ENCODE results near the gene EEA1.
"Not testable (repeated sequence)": the region's sequence is repeated elsewhere in the genome, so short reads cannot be mapped to it uniquely, and the experiment has no call there.

The EEA1 gene

DNA sequence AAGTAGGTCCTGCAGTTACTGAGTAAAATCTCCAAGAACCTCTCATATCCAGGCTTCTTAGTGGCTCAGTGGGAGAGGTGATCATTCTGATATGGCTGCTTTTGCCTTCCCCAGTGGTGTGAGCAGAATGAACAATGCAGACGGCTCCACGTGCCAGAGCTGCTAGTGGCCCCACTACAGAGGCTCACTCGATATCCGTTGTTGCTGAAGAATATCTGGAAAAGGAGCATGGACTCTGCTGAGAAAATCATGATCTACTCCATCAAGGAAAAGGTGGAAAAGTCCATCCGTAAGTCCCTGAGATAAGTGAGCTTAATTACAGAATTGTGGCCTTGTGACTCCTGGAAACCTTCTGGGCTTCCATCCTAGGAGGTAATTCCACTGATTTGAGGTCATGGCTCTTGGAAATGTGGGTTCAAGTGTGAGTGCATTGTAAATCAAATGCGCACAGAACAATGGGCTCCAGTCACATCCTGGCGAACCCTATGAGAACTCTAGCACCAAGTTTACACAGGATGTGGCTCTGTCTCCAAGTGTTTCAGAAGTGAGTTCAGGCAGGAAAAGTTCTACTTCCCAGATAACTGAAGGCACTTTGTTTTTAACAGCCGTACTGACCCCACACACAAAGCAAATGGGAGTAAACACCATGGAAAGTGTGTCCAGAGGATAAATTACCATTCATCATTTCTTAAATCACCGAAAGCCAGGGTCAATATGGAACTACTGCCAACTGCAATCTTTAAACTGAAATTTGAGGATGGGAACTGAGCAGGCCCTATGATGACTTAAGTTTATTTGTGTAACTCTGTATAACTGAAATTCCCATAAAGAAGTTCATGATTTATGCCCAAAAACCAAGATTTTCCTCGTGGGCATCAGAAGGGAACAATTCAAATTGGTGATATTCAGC lies 174.9 kb downstream of the EEA1 start:
- no peak for DNase-seq (ENCODE audit: low read depth in 2 of 3, low spot score in 2 of 3)

DNA sequence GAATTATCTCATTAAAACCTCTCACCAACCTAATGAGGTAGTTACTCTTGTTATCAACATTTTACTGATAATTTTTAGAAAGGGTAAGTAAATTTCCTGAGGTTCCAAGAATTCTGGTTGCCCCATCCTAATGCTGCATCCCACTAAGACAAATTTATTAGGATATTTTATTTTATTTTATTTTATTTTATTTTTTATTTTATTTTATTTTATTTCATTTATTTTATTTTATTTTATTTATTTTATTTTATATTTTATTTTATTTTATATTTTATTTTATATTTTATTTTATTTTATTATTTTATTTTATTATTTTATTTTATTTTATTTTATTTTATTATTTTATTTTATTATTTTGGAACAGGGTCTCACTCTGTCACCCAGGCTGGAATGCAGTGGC lies 179.4 kb downstream of the EEA1 start:
- not testable (repeated sequence) for DNase-seq (ENCODE audit: low read depth in 2 of 3, low spot score in 2 of 3)

DNA sequence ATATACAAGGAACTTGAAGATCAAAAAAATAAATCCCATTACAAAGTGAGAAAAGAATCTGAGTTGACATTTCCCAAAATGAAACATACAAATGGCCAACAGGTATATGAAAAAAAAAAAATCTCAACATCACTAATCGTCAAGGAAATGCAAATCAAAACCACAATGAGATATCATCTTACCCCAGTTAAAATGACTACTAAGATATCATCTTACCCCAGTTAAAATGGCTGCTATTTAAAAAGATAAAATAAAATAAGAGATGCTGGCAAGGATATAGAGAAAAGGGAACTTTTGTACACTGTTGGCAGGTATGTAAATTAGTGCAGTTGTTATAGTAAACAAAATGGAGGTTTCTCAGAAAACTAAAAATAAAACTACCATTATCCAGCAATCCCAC lies 181.9 kb downstream of the EEA1 start:
- DNase-seq (ENCODE audit: low read depth in 2 of 3, low spot score in 2 of 3) = no peak

DNA sequence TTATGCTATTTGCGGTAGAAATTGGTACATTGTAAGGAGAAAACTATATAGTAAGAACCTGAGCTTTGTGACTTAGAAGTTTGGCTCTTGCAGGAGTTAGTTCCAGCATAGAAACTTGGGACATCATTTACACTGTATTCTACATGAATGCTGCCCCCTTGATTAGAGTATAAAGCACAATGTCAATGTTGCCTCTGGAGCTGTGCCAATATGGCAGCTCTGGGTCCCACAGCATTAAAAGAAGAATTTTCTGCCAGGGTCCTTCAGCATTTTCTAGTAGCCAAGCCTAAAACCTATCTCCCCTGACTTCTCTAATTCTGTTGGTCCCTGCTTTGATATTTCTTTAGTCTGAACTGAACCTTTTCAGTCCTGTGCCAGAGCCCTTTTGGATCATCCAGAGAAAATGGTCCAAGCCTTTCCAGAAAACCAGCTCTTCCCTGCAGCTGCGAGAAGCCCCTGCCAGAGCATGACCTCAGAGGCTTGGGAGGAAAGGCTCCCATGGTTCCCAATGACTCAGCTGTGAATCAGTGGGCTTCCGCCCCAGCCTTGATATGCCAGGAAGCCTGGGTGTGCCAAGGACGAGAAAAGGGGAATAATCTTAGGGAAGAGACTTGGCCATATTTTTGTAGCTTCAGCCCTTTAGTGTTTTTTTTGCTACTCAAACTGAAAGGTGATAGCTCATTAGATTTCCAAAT lies 183.1 kb downstream of the EEA1 start:
- no peak for DNase-seq (ENCODE audit: low read depth in 2 of 3, low spot score in 2 of 3)

DNA sequence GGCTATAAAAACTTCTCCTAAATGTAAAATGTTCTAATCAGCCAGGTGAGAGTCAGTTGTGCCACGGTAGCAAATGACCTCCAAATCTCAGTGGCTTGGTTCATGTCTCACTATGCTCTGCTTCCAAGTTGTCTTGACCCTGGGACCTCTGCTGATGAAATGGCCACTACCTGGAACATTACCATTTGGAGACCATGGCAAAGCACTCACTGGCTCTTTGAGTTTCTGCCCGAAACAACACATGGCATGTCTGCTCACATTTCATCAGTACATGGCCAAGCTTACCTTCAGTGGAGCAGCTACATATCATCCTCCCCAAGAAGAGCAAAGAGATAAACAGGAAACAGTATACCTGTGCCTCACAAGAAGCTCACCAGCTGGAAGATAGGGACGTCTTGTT lies 186.1 kb downstream of the EEA1 start:
- no peak for DNase-seq (ENCODE audit: low read depth in 2 of 3, low spot score in 2 of 3)

DNA sequence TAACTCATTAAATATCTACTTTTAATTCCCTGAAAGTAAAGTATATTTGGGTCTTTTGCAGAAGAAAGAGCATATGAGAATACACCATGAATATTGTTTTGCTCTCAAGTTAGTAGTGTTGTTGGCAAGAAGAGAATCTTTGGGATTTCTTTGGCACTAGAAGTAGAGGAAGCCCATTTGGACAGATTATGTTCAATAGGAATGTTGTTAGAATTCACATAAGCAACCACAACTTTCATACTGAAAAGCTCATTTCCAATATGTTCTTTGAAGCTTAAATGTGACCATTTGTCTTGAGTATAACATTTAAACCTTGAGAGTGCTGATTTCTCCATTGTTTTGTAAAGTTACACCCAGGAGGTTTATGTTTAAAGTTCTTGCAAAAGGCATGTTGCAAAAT lies 188.7 kb downstream of the EEA1 start:
- DNase-seq (ENCODE audit: low read depth in 2 of 3, low spot score in 2 of 3) = no peak

DNA sequence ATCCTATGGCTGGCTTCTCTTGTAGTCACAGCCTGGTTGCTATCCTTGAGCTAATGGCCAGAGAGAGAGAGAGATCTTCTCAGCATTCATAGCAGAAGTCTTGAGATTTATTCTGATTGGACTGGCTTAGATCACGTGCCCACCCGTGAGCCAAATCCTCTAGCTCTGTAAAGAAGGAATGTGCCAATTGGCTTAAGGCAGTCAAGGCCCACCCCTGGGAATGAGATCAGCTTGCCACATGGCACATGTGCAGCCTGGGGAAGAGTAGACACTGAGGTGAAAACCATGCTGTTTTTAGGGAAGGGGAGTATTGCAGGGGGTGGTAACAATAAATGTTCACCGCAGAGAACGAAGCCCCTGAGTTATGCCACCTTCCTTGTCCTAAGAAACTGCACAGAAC lies 190.0 kb downstream of the EEA1 start:
- no peak for DNase-seq (ENCODE audit: low read depth in 2 of 3, low spot score in 2 of 3)

DNA sequence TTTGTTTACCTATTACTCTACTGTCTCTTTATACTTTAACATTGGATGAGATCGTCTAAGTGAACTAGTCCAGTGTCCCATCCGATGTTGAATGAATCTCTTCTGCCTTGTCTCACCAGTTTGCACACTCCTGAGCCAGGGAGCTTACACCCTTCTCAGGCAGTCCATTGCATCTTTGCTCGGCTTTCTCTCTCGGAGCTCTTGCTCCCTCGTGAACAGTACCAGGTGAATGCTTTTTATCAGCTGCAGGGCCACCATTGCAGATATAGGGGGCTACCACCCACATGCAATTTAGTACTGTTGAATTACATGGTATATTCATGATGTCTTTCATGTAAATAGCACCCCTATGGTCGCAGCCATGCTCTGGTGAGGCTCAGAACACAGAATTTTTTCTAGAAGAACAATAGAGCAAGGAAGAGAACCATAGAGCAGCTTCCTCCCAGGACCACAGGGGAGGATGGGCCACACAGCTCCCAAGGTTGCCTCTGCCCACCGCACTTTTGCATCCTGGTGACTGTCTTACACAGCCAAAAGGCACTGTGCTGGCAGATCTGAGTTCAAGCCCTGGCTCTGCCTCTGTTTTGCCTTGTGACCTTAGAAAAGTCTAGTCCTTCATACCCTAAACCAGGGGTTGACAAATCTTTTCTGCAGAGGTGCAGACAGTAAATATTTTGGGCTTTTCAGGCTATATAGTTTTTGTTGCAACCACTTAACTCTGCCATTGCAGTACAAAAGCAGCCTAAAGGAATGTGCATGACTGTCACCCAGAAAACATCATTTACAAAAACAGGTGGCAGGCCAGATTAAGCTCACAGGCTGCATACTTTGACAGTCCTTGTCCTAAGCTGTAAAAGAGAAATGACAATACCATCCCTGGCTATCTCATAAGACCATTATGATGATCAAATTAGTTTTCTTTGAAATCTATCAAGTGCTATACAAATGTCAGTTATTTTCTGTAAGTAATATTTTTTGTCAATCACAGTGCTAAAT lies 190.9 kb downstream of the EEA1 start:
- no peak for DNase-seq (ENCODE audit: low read depth in 2 of 3, low spot score in 2 of 3)

DNA sequence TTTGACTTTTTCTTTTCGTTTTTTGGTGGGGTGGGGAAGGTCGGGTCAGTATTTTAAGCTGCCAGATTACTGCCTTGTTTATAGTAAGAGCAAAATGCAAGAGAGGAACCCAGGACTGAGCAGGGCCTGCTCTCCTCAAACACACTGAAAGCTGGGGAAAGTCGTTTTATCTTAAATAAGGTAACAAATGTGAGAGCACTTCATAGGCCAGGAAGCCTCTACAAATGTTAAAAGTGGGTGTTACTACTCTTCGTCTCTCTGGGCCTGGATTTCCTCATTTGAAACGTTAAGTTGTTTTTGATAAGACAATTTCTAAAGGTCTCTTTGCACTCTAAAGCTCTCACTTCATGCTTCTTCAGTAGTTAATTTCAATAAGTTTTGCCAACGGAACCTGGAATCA lies 192.5 kb downstream of the EEA1 start:
- DNase-seq (ENCODE audit: low read depth in 2 of 3, low spot score in 2 of 3) = no peak

DNA sequence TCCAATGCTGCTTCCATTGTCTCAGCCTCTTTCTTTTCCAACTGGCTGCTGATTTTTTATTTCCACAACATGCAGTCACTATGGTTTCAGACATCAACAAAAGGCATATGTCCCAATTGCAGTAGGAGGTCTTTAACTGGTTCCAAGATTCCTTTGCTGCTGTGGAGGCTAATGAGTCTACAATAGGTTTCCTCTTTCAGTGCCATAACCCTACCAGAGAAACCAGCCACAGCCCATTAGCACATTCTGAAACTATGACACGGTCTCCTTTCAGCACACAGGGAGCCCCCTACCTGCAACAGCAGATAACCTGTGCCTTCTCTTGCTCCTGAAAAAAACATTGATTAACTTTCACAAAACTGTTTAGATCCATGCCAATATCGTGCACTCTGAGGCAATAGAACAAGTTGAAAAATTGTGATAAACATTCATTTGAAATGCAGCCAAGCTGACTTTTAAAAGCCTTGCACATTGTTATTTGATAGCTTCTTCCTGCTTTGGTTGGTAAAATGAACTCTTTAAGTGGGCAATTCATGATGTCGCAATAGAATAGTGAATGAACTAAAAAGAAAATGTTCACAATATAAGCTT lies 193.9 kb downstream of the EEA1 start:
- DNase-seq (ENCODE audit: low read depth in 2 of 3, low spot score in 2 of 3) = no peak

DNA sequence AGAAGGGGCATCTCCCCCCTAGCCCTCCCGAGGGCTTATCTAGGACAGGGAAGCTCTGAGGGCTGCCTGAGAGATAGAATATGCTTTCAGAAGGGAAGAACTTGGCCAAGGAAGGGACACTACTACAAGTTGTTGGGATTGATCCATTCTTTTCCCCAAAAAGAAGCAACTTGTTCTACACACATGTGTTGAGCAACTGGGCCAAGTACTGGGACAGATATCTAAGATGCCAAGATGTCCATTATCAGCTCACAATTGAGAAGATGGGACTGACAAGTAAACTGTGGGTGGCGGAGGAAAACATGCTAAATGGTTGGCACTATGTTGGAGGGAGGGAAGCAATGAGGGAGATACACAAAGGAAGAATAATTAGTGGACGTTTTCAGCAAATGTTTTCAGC lies 195.4 kb downstream of the EEA1 start:
- DNase-seq (ENCODE audit: low read depth in 2 of 3, low spot score in 2 of 3) = no peak

DNA sequence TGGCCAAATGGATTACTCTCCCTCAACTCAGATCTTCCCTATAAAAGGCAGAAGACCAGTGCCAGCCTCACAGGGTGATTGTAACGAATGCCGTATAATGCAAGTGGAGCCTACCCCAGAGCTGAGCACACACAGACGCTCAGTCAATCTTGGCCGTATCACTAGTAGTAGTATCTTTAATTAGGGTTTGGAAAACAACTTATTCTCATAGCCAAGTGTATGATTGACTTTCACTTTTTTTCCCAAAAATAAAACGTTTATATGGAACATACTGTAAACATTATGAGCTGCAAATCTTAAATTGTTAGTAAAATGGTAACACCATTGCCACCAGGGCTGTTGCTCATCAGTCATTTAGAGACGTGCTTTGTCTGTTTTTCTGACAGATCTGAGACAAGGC lies 195.9 kb downstream of the EEA1 start:
- DNase-seq (ENCODE audit: low read depth in 2 of 3, low spot score in 2 of 3) = no peak

DNA sequence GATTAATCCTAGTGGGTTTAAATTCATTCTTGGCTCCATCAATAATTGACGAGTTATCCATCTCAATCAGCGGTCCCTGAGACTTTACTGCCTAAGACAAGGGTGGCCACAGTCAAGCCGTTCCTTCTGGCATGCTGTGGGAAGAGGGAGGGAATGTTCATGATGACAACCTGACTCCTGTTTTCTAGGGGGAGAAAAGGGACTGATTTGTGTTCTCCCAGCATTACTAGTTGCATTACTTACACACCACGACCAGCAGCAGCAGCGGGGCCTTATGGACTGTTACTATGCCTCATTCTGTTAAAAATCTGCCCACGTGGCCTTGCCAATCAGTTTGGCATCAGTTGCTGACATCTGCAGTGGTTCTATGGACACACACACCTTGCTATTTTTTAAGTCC lies 196.4 kb downstream of the EEA1 start:
- DNase-seq (ENCODE audit: low read depth in 2 of 3, low spot score in 2 of 3) = no peak

DNA sequence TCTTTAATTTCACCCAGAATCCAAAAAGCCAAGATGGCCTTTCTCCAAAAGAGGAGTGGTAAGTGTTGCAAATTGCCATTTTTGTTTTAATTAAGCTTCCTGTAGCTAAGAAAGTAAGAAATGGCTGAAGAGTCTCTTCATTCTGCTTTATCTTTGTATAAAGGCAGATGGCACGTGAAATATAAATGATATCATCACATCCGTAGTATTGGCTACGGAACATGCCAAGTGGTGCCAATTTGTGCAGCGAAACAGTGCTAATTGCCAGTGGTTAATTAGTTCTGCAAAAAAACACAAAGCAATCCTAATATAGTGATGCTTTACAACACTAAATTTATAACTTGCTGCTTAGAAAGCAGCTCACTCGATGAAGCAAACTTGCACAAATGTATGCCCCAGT lies 196.9 kb downstream of the EEA1 start:
- DNase-seq (ENCODE audit: low read depth in 2 of 3, low spot score in 2 of 3) = no peak

DNA sequence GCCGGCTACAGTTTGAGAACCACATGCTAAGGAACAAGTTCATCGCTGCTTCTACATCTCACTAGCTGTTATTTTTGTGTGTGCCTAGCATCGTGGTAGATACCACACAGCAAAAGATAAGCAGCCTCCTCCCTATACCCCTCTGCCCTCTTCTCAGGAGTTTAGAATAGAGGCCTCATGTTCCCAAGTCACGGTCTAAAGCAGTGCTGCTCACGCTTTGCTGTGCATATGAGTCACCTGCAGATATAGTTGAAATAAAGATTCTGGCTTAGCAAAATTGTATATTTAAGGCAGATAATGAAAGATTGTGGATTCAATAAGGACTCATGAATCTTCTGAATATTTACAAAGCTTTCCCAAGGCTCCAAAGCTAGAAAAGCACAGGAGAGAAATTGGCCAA lies 198.3 kb downstream of the EEA1 start:
- DNase-seq (ENCODE audit: low read depth in 2 of 3, low spot score in 2 of 3) = no peak

DNA sequence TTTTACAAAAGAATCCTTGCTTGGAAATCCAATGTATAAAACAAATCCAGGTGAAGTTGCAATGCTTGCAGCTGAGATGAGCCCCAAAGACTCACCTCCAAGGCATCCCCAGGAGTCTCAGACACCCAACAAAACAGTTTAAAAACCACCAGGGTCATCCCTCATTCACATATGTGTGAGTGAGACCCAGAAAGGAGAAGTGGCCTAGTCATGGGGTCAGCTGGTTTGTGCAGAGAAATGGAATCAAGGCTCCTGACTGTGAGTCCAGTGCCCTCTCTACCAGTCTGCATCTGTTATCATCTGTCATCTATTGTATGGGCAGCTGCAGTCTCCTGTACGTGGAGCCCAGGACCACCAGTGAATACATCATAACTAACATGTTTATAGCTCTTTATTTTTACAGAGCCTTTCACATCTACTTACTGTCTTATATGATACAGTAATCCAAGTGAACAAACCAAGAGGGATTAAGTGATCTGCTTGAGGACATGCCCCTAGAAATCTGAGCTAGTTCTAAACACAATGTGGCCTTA lies 199.3 kb downstream of the EEA1 start:
- no peak for DNase-seq (ENCODE audit: low read depth in 2 of 3, low spot score in 2 of 3)

DNA sequence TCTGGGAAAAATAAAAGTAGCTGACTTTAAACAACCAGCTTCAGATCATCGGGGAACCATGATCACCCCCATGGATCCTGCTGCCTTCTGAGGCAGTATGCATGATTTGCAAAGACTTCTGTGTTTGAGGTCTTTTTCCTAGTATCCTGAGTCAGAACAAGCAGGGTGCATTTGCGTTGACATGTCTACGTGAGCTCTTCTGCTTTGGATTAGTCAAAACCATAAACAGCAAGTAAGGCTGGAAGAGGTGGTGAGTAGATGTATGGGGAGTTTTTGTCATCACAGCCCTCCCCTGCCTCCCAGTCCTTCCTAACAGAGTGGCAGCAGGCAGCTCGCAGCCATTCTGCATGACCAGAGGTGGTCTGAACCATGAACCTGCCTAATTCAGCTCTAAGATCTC lies 202.2 kb downstream of the EEA1 start:
- no peak for DNase-seq (ENCODE audit: low read depth in 2 of 3, low spot score in 2 of 3)

DNA sequence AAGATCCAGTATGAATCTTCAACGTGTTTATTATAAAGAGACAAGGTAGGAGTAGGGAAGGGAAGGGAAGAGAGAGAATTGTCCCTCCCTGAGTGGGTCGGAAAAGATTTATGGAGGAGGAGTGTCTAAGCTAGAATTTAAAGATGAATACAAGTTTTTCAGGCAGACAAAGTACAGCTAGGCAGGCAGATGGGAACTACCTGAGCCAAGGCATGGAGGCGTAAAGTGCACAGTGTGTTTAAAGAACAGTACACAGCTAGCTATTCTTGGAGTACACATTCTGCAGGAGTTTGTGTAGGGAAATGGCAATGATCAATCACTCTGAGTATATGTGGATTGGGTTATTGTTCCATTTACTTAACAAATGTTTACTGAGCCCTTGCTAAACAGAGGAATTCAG lies 206.2 kb downstream of the EEA1 start:
- no peak for DNase-seq (ENCODE audit: low read depth in 2 of 3, low spot score in 2 of 3)

DNA sequence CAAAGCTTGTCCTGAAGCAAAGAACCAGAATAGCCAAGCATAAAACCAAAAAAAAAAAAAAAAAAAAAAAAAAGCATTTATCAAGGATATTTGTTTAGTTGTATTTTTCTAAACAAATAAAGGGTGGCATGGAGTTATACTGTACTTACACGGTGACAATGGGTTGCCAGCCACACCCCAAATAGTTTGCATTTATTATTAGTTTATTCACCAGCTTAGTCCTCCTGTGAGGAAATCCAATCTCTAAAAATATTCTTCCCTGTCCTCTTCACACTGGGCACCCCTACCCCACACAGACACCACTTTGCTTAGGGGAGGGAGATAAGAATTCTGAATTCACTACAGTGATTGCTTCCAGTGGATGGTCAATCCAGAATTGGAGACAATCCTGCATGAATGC lies 207.4 kb downstream of the EEA1 start:
- DNase-seq (ENCODE audit: low read depth in 2 of 3, low spot score in 2 of 3) = no peak

DNA sequence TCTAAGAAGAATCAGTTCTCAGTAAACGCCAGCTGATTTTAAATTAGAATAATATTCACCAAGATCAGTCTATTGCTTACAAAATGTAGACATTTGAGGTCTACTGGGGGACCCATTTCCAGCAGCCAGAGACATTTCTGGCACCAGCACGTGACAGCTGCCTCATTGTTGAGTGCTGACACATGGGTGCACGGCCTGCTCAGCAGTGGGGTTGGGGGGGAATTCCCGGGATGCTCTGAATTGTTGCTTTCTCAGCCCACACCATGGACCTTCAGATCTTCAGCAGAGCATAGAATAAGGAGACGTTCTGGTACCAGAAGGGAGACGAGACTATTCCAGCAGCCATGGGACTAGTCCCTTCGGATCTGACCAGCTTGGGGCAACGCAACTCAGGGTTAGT lies 208.0 kb downstream of the EEA1 start:
- no peak for DNase-seq (ENCODE audit: low read depth in 2 of 3, low spot score in 2 of 3)

All from activated CD8-positive, alpha-beta memory T cell treated with anti-CD3 and anti-CD28 coated beads for 48 hours (primary cell).